ENCODE measurements around the gene DBX1.
A peak's percentile ranks its signal among the peaks of the same experiment; 100 is the strongest.
"Not testable (repeated sequence)": the region's sequence is repeated elsewhere in the genome, so short reads cannot be mapped to it uniquely, and the experiment has no call there.

The DBX1 gene

GRCh38 chr11:20138707-20139106, 21.6 kb downstream of the DBX1 start:
- Mint-ChIP-seq H3K36me3 (no peaks in the 10 kb centered on the region), H3K27me3 (peaks cover 47% of the 10 kb centered on the region), H3K9me3 (peaks cover 2% of the 10 kb centered on the region), H3K27ac (no peak overlapping the region), H3K4me1 (no peaks in the 10 kb centered on the region), H3K4me3 (no peak overlapping the region)
- ATAC-seq: no peak

- no peaks in the 10 kb centered on the region for H3K36me3 Mint-ChIP-seq
- no peak overlapping the region for H3K27ac Mint-ChIP-seq
- peaks cover 57% of the 10 kb centered on the region for H3K27me3 Mint-ChIP-seq
- no peak for ATAC-seq
- peaks cover 2% of the 10 kb centered on the region for H3K9me3 Mint-ChIP-seq
- H3K4me3 Mint-ChIP-seq: no peak overlapping the region
- peaks cover under 1% of the 10 kb centered on the region for H3K4me1 Mint-ChIP-seq
Measured at GRCh38 chr11:20137637-20138036, 22.6 kb downstream of the DBX1 start.

- no peak overlapping the region for H3K4me3 Mint-ChIP-seq
- no peaks in the 10 kb centered on the region for H3K36me3 Mint-ChIP-seq
- H3K27ac Mint-ChIP-seq: no peak overlapping the region
- peaks cover 54% of the 10 kb centered on the region for H3K27me3 Mint-ChIP-seq
- no peaks in the 10 kb centered on the region for H3K9me3 Mint-ChIP-seq
- H3K4me1 Mint-ChIP-seq: peaks cover 10% of the 10 kb centered on the region
- ATAC-seq: no peak
Measured at GRCh38 chr11:20134991-20135736, 25.1 kb downstream of the DBX1 start.

DNA sequence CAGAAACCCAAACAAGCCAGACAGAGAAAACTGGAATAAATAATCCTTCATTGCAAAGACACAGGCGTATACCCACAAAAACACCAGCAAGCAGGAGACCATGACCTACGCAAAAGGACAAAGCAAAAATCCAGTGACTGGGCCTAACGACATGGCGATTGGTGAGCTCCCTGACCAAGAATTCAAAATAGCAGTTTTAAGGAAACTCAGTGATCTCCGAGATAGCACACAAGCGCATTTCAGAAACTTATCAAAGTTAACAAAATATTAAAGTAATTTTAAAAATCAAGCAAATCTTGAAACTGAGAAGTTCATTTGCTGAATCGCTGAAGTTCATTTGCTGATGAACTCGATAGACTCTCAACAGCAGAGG, 27.6 kb downstream of the DBX1 start:
- H3K27ac Mint-ChIP-seq: no peak overlapping the region
- peaks cover 10% of the 10 kb centered on the region for H3K4me1 Mint-ChIP-seq
- no peaks in the 10 kb centered on the region for H3K36me3 Mint-ChIP-seq
- H3K4me3 Mint-ChIP-seq: peak overlapping the region; percentile 71
- peaks cover 33% of the 10 kb centered on the region for H3K27me3 Mint-ChIP-seq
- ATAC-seq: no peak
- H3K9me3 Mint-ChIP-seq: no peaks in the 10 kb centered on the region

DNA sequence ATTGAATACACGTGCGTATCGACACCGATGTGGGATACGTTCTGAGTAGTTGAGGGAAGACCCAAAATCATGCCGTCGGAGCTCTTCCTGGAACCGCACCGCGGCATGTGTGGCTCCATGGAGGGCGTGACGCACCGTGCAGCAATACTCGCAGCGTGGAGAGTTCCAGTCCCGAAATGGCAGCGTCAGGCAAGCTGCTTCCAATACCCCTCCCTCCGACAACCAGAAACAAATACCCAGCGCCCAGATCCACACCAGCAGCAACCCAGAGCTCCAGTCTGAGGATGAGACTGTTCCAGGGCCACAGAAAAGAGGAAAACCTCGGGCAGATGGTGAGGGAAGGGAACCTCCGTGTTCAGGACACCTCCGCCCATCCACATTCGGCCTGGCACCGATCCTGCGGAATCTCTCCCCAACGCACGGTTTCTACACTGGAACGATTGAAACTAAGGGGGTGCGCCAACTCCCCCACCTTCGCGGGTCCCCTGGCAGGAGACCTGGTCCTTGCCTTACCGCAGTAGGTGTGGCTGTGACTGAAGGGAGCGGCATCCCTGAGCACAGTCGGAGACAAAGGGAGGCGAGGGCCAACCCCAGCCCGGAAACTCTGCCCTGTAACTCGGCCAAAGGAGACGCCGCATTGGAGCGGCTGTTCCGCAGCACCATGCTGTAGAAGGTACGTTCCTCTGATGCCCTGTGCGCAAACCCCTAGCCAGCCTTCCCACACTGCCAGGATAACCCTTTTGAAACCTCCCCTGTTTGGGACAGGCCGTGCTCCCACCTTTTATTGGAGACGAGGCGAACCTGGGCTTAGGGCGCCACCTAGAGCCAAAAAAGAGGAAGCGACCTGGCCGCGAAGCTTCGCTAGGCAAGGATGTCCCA, 28.2 kb downstream of the DBX1 start:
- peak overlapping the region; percentile 11 for H3K27ac Mint-ChIP-seq
- ATAC-seq: no peak
- H3K36me3 Mint-ChIP-seq: no peaks in the 10 kb centered on the region
- peak overlapping the region; percentile 71 for H3K4me3 Mint-ChIP-seq
- H3K27me3 Mint-ChIP-seq: peaks cover 33% of the 10 kb centered on the region
- peaks cover 10% of the 10 kb centered on the region for H3K4me1 Mint-ChIP-seq
- no peaks in the 10 kb centered on the region for H3K9me3 Mint-ChIP-seq

- Mint-ChIP-seq H3K4me1 (peaks cover 10% of the 10 kb centered on the region), H3K4me3 (no peak overlapping the region), H3K36me3 (no peaks in the 10 kb centered on the region), H3K9me3 (no peaks in the 10 kb centered on the region), H3K27me3 (peaks cover 44% of the 10 kb centered on the region), H3K27ac (no peak overlapping the region)
- ATAC-seq: no peak
Measured at GRCh38 chr11:20129665-20130064, 30.6 kb downstream of the DBX1 start.

DNA sequence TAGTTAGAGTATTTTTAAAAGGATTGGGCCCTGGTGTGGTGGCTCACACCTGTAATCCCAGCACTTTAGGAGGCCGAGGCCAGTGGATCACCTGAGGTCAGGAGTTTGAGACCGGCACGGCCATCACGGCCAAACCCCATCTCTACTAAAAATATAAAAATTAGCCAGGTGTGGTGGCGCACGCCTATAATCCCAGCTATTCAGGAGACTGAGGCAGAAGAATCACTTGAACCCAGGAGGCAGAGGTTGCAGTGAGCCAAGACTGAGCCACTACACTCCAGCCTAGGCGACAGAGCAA, 31.8 kb downstream of the DBX1 start:
- not testable (repeated sequence) for ATAC-seq, H3K36me3 Mint-ChIP-seq, H3K27ac Mint-ChIP-seq, H3K9me3 Mint-ChIP-seq, H3K4me1 Mint-ChIP-seq, H3K4me3 Mint-ChIP-seq
- peaks cover 32% of the 10 kb centered on the region for H3K27me3 Mint-ChIP-seq

GRCh38 chr11:20127671-20128527, 32.4 kb downstream of the DBX1 start:
- no peak overlapping the region for H3K27ac Mint-ChIP-seq
- peak; percentile 77 for ATAC-seq
- no peaks in the 10 kb centered on the region for H3K36me3 Mint-ChIP-seq
- H3K4me3 Mint-ChIP-seq: no peak overlapping the region
- no peaks in the 10 kb centered on the region for H3K9me3 Mint-ChIP-seq
- H3K4me1 Mint-ChIP-seq: peaks cover 10% of the 10 kb centered on the region
- peaks cover 26% of the 10 kb centered on the region for H3K27me3 Mint-ChIP-seq

DNA sequence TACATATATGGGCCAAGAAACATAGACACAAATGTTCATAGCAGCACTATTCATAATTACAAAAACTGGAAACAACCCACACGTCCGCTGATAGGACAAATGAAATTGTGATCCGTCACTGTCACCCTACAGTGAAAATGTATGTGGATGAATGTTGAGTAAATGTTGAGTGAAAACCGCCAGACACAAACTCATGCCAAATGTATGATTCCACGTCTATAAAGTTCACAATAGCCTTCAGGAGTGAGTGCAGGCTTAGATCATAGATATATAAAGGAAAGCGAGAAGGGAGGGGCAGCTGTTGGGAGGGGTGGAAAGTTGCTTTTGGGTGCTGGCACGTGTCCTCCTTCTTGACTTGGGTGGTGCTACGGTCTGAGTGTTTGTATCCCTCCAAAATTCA, 33.6 kb downstream of the DBX1 start:
- Mint-ChIP-seq H3K9me3 (no peaks in the 10 kb centered on the region), H3K27ac (no peak overlapping the region), H3K27me3 (peaks cover 15% of the 10 kb centered on the region)

DNA sequence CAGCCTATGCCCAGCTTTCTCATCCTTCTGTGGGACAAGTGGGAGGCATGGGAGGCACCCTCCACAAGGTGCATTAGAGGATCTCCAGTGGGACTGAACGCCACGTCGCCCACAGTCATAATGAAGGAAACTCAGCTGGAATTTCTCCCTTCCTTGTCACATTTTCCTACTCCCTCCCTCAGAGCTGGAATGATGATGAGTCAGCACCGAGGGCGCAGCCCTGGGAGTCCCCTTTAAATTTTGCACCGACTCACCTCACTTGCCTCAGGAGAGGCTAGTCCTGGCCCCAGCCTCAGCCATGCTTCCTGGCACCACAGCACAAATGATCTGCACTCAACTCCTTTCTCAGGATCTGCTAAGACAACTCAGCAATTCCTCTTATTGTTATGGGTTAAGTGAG, 34.3 kb downstream of the DBX1 start:
- H3K9me3 Mint-ChIP-seq: no peaks in the 10 kb centered on the region
- H3K4me3 Mint-ChIP-seq: no peak overlapping the region
- H3K27me3 Mint-ChIP-seq: peaks cover 10% of the 10 kb centered on the region
- no peak for ATAC-seq
- no peaks in the 10 kb centered on the region for H3K4me1 Mint-ChIP-seq
- H3K27ac Mint-ChIP-seq: no peak overlapping the region
- H3K36me3 Mint-ChIP-seq: no peaks in the 10 kb centered on the region

More for the DNA sequence above, 33.6 kb downstream of the DBX1 start:
- Mint-ChIP-seq H3K4me1 (no peaks in the 10 kb centered on the region), H3K36me3 (no peaks in the 10 kb centered on the region), H3K4me3 (no peak overlapping the region)
- no peak for ATAC-seq

- Mint-ChIP-seq H3K9me3 (no peaks in the 10 kb centered on the region), H3K36me3 (peaks cover 4% of the 10 kb centered on the region), H3K4me1 (no peaks in the 10 kb centered on the region), H3K27me3 (peaks cover 31% of the 10 kb centered on the region), H3K4me3 (no peak overlapping the region), H3K27ac (no peak overlapping the region)
- ATAC-seq: no peak
Measured at GRCh38 chr11:20122131-20122530, 38.1 kb downstream of the DBX1 start.

DNA sequence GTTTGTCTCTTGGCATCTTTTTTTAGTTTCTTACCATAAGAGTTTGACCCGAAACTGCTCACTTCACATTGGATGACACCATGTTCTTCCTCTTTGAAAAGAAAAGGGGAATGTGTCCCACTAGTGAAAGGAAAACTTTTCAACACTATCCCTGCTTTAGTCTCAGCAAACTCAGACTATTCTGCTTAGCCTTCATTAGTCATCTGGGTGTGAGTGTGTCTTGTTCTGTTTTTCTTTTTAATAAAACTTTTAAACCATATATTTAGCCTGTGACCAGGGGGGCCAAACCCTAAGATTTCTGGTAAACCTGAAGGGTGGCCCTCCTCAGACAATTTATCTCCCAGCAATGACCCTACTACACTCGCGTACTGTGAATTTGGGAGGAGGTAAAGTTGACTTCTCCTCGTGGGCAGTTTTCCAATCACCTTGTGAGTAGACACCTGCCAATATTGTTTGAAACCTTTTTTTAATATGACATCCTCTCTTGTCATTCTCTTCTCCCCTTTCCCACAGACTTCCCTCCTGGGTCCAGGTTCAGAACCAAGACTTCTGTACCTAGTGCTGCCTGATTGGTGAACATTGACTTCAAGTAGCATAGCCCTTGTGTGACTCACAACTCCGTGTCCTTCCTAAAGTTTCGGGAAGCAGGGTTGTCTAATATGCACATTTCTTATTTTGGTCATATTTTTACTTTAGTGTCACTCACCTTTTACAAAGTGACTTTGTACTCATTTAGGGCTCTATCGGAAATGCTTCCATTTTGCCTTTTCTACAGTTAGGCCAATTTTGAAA, 39.9 kb downstream of the DBX1 start:
- peaks cover 4% of the 10 kb centered on the region for H3K36me3 Mint-ChIP-seq
- H3K4me3 Mint-ChIP-seq: no peak overlapping the region
- H3K27ac Mint-ChIP-seq: no peak overlapping the region
- H3K4me1 Mint-ChIP-seq: no peaks in the 10 kb centered on the region
- H3K27me3 Mint-ChIP-seq: peaks cover 24% of the 10 kb centered on the region
- no peak for ATAC-seq
- H3K9me3 Mint-ChIP-seq: no peaks in the 10 kb centered on the region

DNA sequence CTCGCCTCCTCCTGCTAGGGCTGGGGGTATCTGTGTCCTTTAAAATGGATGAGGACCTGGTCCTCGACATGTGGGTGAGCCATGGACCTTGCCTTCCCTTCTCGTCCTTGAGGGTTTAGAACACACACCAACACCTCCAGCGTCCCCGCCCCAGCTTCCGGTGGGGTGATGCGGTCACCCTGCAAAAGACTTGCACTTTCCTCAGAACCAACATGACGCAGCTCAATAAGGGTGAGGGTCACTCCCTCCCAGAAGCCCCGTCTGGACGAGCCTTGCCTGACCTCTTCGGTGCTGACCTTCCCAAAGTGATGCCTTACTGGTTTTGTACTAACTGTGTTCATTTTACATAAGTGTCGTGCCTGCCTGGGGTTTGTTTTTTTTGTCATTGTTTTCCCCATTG, 41.0 kb downstream of the DBX1 start:
- Mint-ChIP-seq H3K4me3 (no peak overlapping the region), H3K36me3 (peaks cover 4% of the 10 kb centered on the region), H3K27me3 (peaks cover 33% of the 10 kb centered on the region), H3K4me1 (no peaks in the 10 kb centered on the region), H3K9me3 (no peaks in the 10 kb centered on the region), H3K27ac (no peak overlapping the region)
- no peak for ATAC-seq

- peak; percentile 28 for ATAC-seq
- Mint-ChIP-seq H3K27ac (no peak overlapping the region), H3K9me3 (no peaks in the 10 kb centered on the region), H3K36me3 (peaks cover 4% of the 10 kb centered on the region), H3K27me3 (peaks cover 33% of the 10 kb centered on the region), H3K4me3 (no peak overlapping the region), H3K4me1 (peaks cover 2% of the 10 kb centered on the region)
Measured at GRCh38 chr11:20118209-20118608, 42.1 kb downstream of the DBX1 start.

DNA sequence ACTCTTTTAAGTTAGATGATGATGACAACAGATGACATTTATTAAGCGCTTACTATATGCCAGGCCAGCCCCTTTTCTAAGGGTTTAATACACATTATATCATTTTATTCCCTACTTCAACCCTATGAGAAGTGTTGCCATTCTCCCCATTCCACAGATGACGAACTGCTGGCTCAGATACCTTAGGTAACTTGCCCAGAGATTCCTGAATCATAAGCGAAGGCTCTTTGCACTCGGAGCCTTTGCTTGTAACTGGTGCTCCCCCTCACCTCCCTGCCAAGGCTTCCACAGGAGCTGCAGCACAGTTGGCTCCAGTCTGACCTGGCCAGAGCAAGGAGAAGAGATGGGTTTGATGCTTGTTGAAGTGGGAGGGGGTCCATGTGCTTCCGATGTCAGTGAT, 43.0 kb downstream of the DBX1 start:
- no peak overlapping the region for H3K4me3 Mint-ChIP-seq
- peaks cover 6% of the 10 kb centered on the region for H3K4me1 Mint-ChIP-seq
- peaks cover 4% of the 10 kb centered on the region for H3K36me3 Mint-ChIP-seq
- H3K9me3 Mint-ChIP-seq: no peaks in the 10 kb centered on the region
- H3K27me3 Mint-ChIP-seq: peaks cover 38% of the 10 kb centered on the region
- no peak for ATAC-seq
- no peak overlapping the region for H3K27ac Mint-ChIP-seq
